HepG2 (cell line): Measurements from ENCODE around the gene MACROD2. TPM values are rescaled to one million over a fixed set of nuclear protein-coding genes. Genes with fewer than 3 reads are reported as not detected.

ENCODE experiments used
- ATAC-seq: fragments of 200-7000 bp; cut with Tn5 transposase; 3 replicates; pipeline ENCODE4 v1.9.1; 2020; ENCODE audit warnings: mild to moderate bottlenecking, moderate library complexity
- BruUV-seq: library from RNA; stranded (reverse); fragments of 400-500 nt; replicated peaks from 2 replicates; lab custom pipeline; 2021; lab: Mats Ljungman, UMichigan
- CTCF ChIA-PET: fragments of 300-600 bp; formaldehyde crosslinking; extraction: SDS; loops from one replicate; lab custom pipeline; 2021; ENCODE audit warnings: low total read pairs, inconsistent platforms, low intra/inter-chr PET ratio; lab: Yijun Ruan, JAX
- POLR2A ChIA-PET: fragments of 350-600 bp; sonication (Branson Sonifier 250); formaldehyde crosslinking; loops from one replicate; lab custom pipeline; 2020; ENCODE audit warnings: antibody characterized with exemption, inconsistent platforms; lab: Yijun Ruan, JAX
- DNase-seq: peaks from one replicate; pipeline ENCODE4 v3.0.0-alpha.2; 2015; ENCODE audit warnings: low spot score
- FAIRE-seq: peaks from 3 replicates; lab custom pipeline; 2011; peaks lifted over from hg19 to GRCh38; lab: Jason Lieb, UNC
- H2AFZ ChIP-seq: one replicate; pipeline ENCODE4 v1.6.1; 2011; ENCODE audit warnings: low read length, inconsistent platforms
- H3K27ac ChIP-seq: fragments of 300-600 bp; 3 replicates; pipeline ENCODE4 v1.8.0; 2011; ENCODE audit warnings: mixed run types, mild to moderate bottlenecking, mixed read lengths, low read length, inconsistent platforms; ENCODE audit not compliant: insufficient read depth; ENCODE audit errors: extremely low read length
- H3K27me3 ChIP-seq, 2 experiments: fragments of 200-600 bp in 1 of 2; 2 replicates in 1 of 2; 3 replicates in 1 of 2; pipeline versions ENCODE4 v1.6.0 to v1.8.0; 2011; ENCODE audit warnings: low read length in 2 of 2, mild to moderate bottlenecking in 2 of 2, moderate library complexity in 2 of 2, inconsistent platforms in 1 of 2; ENCODE audit not compliant: insufficient read depth in 2 of 2, control insufficient read depth in 1 of 2
- H3K36me3 ChIP-seq, 2 experiments: fragments of 200-600 bp in 1 of 2; replicated peaks in 1 of 2; 2 replicates in 1 of 2; 3 replicates in 1 of 2; pipeline versions ENCODE4 v1.5.1 to v1.8.0; 2011; ENCODE audit warnings: low read length in 2 of 2, inconsistent platforms in 1 of 2; ENCODE audit not compliant: insufficient read depth in 2 of 2, control insufficient read depth in 1 of 2
- H3K4me1 ChIP-seq: 2 replicates; pipeline ENCODE4 v1.5.1; 2012; ENCODE audit warnings: low read length, inconsistent platforms; ENCODE audit not compliant: insufficient read depth
- H3K4me2 ChIP-seq: 2 replicates; pipeline ENCODE4 v1.6.0; 2011; ENCODE audit warnings: low read depth, low read length, inconsistent platforms
- H3K4me3 ChIP-seq, 3 experiments: fragments of 200-600 bp in 1 of 3; sonication (generic), shearing (Covaris generic) in 1 of 3; replicated peaks in 1 of 3; 2 replicates each; pipeline ENCODE4 v1.5.1; 2011 to 2016; ENCODE audit warnings: low read length in 3 of 3, inconsistent platforms in 2 of 3, low read depth in 2 of 3, mild to moderate bottlenecking in 2 of 3, control low read depth in 1 of 3, mixed read lengths in 1 of 3; ENCODE audit not compliant: insufficient read depth in 1 of 3
- H3K79me2 ChIP-seq: one replicate; pipeline ENCODE4 v1.6.1; 2011; ENCODE audit warnings: low read length, inconsistent platforms; ENCODE audit not compliant: insufficient read depth
- H3K9ac ChIP-seq: 2 replicates; pipeline ENCODE4 v1.6.0; 2011; ENCODE audit warnings: mild to moderate bottlenecking, low read depth, low read length, inconsistent platforms; ENCODE audit not compliant: insufficient read depth
- H3K9me3 ChIP-seq: 2 replicates; pipeline ENCODE4 v1.5.1; 2012; ENCODE audit warnings: mild to moderate bottlenecking, low read length
- H4K20me1 ChIP-seq: 2 replicates; pipeline ENCODE4 v1.6.0; 2011; ENCODE audit warnings: inconsistent platforms, mild to moderate bottlenecking, low read length, moderate library complexity; ENCODE audit not compliant: insufficient read depth
- CREB3 ChIP-seq: sonication (generic); formaldehyde crosslinking; IDR thresholded peaks from 2 replicates; pipeline ENCODE4 v1.5.0; 2020; ENCODE audit warnings: missing genetic modification reagents
- ESRRA ChIP-seq: sonication (generic); formaldehyde crosslinking; IDR thresholded peaks from 2 replicates; pipeline ENCODE4 v1.5.1; 2020; ENCODE audit warnings: mild to moderate bottlenecking, low read depth, missing genetic modification reagents
- PRDM15 ChIP-seq: sonication (generic); formaldehyde crosslinking; IDR thresholded peaks from 2 replicates; pipeline ENCODE4 v1.4.0; 2020; ENCODE audit warnings: missing genetic modification reagents
- ZNF276 ChIP-seq: sonication (generic); formaldehyde crosslinking; IDR thresholded peaks from 2 replicates; pipeline ENCODE4 v1.4.0; 2020; ENCODE audit warnings: mild to moderate bottlenecking, low read depth, missing genetic modification reagents
- WGBS: methylation state at CpG from one replicate; pipeline ENCODE4 v1.1.6; 2017; ENCODE audit warnings: low lambda C conversion rate; 5-methylcytosine and 5-hydroxymethylcytosine counted together
- in situ Hi-C: cut with HindIII; loops from 2 replicates; pipeline ENCODE4 v1.10.0; 2017; ENCODE audit warnings: low pct_unique_long_range_greater_than_20kb; ENCODE audit not compliant: extremely low pct_ligation_motif_present
- intact Hi-C: fragments of 100-400 bp; cut with micrococcal nuclease; formaldehyde crosslinking; loops from one replicate; pipeline ENCODE4 v1.10.0; 2022; ENCODE audit not compliant: unreplicated experiment
- polyA plus RNA-seq, 8 experiments: library from polyadenylated mRNA; depleted of rRNA in 3 of 8; stranded (reverse) in 7 of 8; unstranded in 1 of 8; fragments of >200 nt; fragmentation: Illumina TruSeq in 4 of 8; extraction: Trizol in 4 of 8; gene quantifications; 2 replicates each; pipeline versions ENCODE4 v1.2.1 to v1.2.3, GENCODE V29; 2011 to 2016; ENCODE audit warnings: low read depth in 4 of 8, missing spikeins in 1 of 8, mixed read lengths in 1 of 8; ENCODE audit not compliant: insufficient read depth in 1 of 8
- total RNA-seq, 5 experiments: library from RNA; depleted of rRNA; stranded (reverse); fragments of >200 nt; fragmentation: Illumina TruSeq; extraction: Trizol; gene quantifications; 2 replicates each; pipeline ENCODE4 v1.2.3, GENCODE V29; 2016; ENCODE audit warnings: low read depth in 1 of 5

MACROD2 gene
- total and polyA plus RNA-seq, 2 of the 13 experiments (the other 11 are each of a cell fraction or from before 2014, with no cell fraction given), result 0.13 to 0.51 TPM

GRCh38 chr20:14724036-14724435 is 728.7 kb downstream of the MACROD2 start (continued):
- TF ChIP-seq PRDM15 (CRISPR knock-in tag), result no peak
- TF ChIP-seq, all 625 proteins: peak for 0

GRCh38 chr20:14724468-14724867 is 729.2 kb downstream of the MACROD2 start:
- Histone ChIP-seq H3K9me3 (no peaks in the 10 kb centered on the region), H4K20me1 (no peaks in the 10 kb centered on the region), H3K4me2 (no peak overlapping the region), H3K4me1 (peaks cover 3% of the 10 kb centered on the region; the same call in 1 of the 2 replicates), H2AFZ (no peak overlapping the region), H3K27me3 (no peaks in the 10 kb centered on the region), H3K36me3 (no peaks in the 10 kb centered on the region), H3K79me2 (no peaks in the 10 kb centered on the region), H3K4me3 (no peak overlapping the region), H3K9ac (no peak overlapping the region), H3K27ac (no peak overlapping the region)
- intact Hi-C loops (no loop called here), in situ Hi-C loops (no loop called here)
- no peak for DNase-seq
- no peak for FAIRE-seq
- CTCF ChIA-PET, result no interaction called here
- BruUV-seq, result no TSS peak
- WGBS, result 0% methylated on average over 1 of the region's 1 CpG
- POLR2A ChIA-PET, result no interaction called here
- no peak for TF ChIP-seq CREB3
- TF ChIP-seq ZNF276, result no peak
- TF ChIP-seq ESRRA (CRISPR knock-in tag), result no peak
- ATAC-seq, result no peak
